Measurements from ENCODE around the gene SYTL3. TPM values are rescaled to one million over a fixed set of nuclear protein-coding genes. Genes with fewer than 3 reads are reported as not detected.
A peak's percentile ranks its signal among the peaks of the same experiment; 100 is the strongest.

Gene SYTL3
- total and polyA plus RNA-seq, 9 of the 15 experiments (the other 6 are each of a cell fraction or from before 2014, with no cell fraction given), result 0.04 to 0.46 (median 0.17) TPM; not detected in 1

- TF ChIP-seq KLF1 (tag; IDR thresholded peaks at IDR 0.05) (peak; percentile 92), ZNF609 (CRISPR knock-in tag; IDR thresholded peaks at IDR 0.05; ENCODE audit: borderline replicate concordance) (peak; percentile 84; the same call in 1 of the 2 replicates), ZBTB34 (CRISPR knock-in tag; IDR thresholded peaks at IDR 0.05) (no peak), ZSCAN32 (CRISPR knock-in tag; IDR thresholded peaks at IDR 0.05) (no peak), XRCC5 (IDR thresholded peaks at IDR 0.05; ENCODE audit: low read depth, low read length) (0 out of 2 replicates have a peak, but pooled peaks have one; percentile 29), RBM15 (IDR thresholded peaks at IDR 0.05; ENCODE audit: insufficient read depth, low read length) (no peak), GABPB2 (CRISPR knock-in tag; conservative IDR thresholded peaks at IDR 0.05) (no peak; the same call in 1 of the 2 replicates), ZNF740 (CRISPR knock-in tag; IDR thresholded peaks at IDR 0.05) (no peak; the same call in 1 of the 2 replicates), ZNF740 (tag; IDR thresholded peaks at IDR 0.05) (no peak), RBBP5 (IDR thresholded peaks at IDR 0.05; ENCODE audit: borderline replicate concordance, insufficient read depth, low read length, poor library complexity, severe bottlenecking) (peak; percentile 99), ZNF764 (CRISPR knock-in tag; IDR thresholded peaks at IDR 0.05; ENCODE audit: low read depth) (no peak), CREB5 (CRISPR knock-in tag; IDR thresholded peaks at IDR 0.05) (no peak), ATF3 (IDR thresholded peaks at IDR 0.05) (peak; percentile 95), ATF3 (CRISPR knock-in tag; conservative IDR thresholded peaks at IDR 0.05) (peak; percentile 58; the same call in 1 of the 2 replicates)
- TF ChIP-seq, protein P1, sequence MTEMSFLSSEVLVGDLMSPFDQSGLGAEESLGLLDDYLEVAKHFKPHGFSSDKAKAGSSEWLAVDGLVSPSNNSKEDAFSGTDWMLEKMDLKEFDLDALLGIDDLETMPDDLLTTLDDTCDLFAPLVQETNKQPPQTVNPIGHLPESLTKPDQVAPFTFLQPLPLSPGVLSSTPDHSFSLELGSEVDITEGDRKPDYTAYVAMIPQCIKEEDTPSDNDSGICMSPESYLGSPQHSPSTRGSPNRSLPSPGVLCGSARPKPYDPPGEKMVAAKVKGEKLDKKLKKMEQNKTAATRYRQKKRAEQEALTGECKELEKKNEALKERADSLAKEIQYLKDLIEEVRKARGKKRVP (CRISPR knock-in tag; IDR thresholded peaks at IDR 0.05), result 0 out of 2 replicates have a peak, but pooled peaks have one; percentile 4
Observed at GRCh38 chr6:158644231-158645063, 5.4 kb upstream of the SYTL3 start, which contains the start of gene DYNLT1 (continued).

Measured in K562 (cell line).